Kidney tubule cell (primary cell): ENCODE results near the gene NELFCD.
"Not testable (repeated sequence)": the region's sequence is repeated elsewhere in the genome, so short reads cannot be mapped to it uniquely, and the experiment has no call there.

Source experiments
- DNase-seq: peaks from one replicate; pipeline ENCODE4 v3.0.0-alpha.2; 2018; ENCODE audit warnings: low spot score

Gene NELFCD

GRCh38 chr20:59026904-59027740 lies 46.1 kb downstream of the NELFCD start:
- DNase-seq = no peak

GRCh38 chr20:59027741-59028320 lies 46.8 kb downstream of the NELFCD start:
- DNase-seq = peak; percentile 42

DNA sequence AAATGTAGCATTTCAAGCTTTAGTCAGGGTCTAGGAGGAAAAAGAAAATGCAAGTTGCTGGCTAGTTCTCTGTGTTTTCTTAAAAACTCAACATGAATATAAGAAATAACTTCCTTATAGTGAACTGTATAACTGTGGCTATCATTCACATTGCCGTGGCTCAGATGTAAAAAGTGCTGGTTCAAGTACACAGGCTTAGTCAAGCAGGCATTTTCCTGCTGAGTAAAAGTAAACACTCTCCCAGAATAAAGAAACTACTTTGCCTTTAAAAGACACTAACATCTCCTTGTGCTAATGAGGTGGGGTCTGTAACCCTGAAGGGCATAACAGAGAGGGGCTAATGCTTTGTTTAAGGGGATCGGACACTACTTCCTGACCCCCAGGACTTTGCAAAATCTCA lies 47.8 kb downstream of the NELFCD start:
- DNase-seq = peak; percentile 24

DNA sequence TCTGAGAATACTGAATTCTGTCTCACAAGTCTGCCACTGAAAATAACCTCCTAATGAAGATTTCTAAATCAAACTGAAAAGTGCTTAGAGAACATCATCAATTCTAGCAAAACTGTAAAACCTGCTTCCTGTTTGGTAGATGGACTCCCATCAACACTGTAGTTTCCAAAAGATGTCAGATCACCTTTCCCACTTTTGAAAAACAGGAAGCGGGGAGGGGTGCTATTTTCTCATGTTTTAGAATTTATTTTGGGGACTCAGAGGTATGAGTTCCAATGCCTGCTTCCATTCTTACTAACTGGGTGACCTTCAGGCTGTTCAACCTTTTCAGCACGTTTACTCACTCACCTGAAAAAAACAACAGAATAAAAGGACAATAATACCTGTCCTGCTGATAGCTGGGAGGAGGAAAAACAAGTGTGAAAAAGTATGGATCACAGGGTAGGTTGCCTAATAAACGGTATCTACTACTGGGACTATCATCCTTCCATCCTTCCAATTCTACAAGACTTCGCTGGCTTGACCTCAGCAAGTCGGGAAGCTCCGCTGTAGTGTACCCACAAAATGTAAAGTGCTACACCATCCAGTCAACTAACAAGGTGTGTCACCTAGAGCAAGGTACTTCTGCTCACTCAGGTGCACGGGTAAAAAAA lies 50.0 kb downstream of the NELFCD start:
- DNase-seq = no peak

- peak; percentile 14 for DNase-seq
Measured at GRCh38 chr20:59031564-59032022, 50.5 kb downstream of the NELFCD start.

- DNase-seq = peak; percentile 95
Measured at GRCh38 chr20:59032023-59032712, 51.1 kb downstream of the NELFCD start, which contains the start of gene ATP5F1E. ATP5F1E (minus strand) TSS chr20:59032335; CDS start chr20:59032251, 84 bp downstream.

GRCh38 chr20:59032713-59033059 lies 51.6 kb downstream of the NELFCD start:
- no peak for DNase-seq

- DNase-seq = no peak
Measured at GRCh38 chr20:59033093-59033492, 52.0 kb downstream of the NELFCD start.

DNA sequence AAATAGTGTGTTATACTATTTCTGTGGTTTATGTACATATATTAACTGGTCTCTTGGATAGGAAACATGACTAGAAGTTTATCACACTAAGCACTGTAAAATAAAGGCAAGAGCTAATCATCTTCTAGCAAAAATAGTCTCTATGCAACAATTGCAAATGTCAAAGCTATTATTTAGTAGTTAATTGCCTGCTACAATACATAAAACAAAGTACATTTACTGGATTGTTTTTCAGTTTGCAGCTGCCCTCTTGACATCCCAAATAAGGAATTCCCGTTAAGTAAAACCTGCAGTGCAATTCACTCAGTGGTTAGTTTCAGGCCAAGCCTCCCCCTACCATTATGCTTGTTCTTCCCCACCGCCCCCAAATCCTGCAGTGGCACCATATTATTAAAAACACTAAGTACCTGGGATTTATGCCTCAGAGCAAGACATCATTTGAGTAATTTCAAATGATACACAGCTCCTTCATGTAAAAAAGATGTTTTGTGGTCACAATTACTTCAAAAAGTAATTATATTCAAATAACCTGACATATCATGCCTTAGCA lies 52.6 kb downstream of the NELFCD start:
- DNase-seq = no peak

DNA sequence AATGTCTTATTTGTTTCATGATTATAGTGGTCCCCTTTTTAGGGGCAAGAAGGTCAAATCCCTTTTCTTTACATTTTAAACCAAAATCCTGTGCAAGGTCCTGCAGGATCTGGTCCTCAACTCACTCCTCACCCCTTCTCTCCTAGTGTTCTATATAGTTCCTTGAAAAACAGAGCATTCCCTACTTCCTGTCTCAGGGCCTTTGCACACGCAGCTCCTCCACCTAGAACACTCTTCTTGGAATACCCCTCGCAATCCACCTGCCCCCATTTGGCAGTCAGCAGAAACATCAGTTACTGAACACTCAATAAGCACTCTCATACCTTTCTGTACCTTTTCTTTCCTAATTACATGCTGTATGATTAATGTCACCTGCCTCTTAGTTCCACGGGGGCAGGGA lies 54.3 kb downstream of the NELFCD start:
- DNase-seq = no peak

- no peak for DNase-seq
Measured at GRCh38 chr20:59037386-59037785, 56.3 kb downstream of the NELFCD start.

DNA sequence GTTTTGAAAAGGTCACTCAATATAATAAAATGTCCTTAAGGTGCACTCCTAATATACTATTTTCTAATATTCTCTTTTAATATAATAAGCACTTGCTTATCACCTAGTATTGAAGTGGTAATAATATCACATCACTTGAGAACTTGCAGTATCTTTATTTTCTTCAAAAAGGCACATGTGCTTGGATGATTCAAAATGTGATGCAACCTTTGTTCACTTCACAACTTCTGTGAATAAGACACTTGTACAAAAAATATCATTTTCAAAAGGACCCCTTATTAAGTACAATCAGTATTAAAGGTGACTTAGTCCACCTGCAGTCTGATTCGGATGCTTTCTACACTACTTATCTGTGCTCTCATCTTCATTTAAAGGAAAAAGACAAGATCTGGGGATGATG lies 58.2 kb downstream of the NELFCD start:
- no peak for DNase-seq

GRCh38 chr20:59040667-59041066 lies 59.6 kb downstream of the NELFCD start:
- no peak for DNase-seq

- not testable (repeated sequence) for DNase-seq
Measured at GRCh38 chr20:59041487-59041886, 60.4 kb downstream of the NELFCD start.

GRCh38 chr20:59042151-59042795 lies 61.2 kb downstream of the NELFCD start, which contains the start of gene PRELID3B:
PRELID3B (minus strand) TSS chr20:59042786; CDS start chr20:59042730, 56 bp downstream.
- DNase-seq = peak; percentile 37

- DNase-seq = peak; percentile 96
Measured at GRCh38 chr20:59042796-59043631, 62.0 kb downstream of the NELFCD start.

DNA sequence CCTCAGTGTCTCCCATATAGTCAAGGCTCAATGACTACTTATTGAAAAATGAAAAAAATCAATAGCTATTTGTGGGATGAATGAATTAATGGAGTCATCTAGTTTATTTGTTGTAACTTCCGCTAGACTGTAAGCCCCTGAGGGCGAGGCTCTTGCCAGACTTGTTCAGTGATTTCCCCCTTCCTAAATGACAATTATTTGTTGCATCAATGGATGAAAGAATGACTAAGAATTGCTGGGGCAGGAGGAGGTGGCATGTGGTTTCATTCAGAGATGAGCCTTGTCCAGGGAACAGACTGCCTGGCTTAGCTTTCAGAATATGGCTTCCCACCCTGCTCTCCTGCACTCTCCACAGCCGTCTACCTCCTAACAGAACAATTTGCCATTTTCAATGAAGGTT lies 62.6 kb downstream of the NELFCD start:
- peak; percentile 32 for DNase-seq

DNA sequence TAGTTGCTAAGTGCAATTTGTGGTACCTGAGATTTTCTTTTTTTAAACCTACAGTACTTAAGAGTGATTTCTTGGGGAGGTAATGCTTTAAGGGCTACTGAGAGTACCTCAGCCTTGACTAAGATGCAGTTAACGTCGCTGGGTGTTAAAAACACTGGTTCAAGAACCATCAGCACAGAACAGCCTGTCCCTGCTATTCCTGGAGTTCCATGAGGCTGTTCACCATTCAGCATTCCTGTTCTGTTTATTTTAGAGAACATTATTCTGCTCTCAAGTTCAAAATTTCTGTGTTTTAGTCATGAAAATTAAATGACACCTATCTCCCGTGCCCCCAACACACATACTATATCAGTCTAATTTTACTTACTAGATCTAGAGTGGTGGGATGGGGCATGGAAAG lies 63.2 kb downstream of the NELFCD start:
- DNase-seq = no peak
